Measurements from ENCODE around the gene ARID5B. TPM values are rescaled to one million over a fixed set of nuclear protein-coding genes. Genes with fewer than 3 reads are reported as not detected.

The ARID5B gene
- total and polyA plus RNA-seq, 2 experiments from 2014 or later: 1.3 to 1.6 TPM

DNA sequence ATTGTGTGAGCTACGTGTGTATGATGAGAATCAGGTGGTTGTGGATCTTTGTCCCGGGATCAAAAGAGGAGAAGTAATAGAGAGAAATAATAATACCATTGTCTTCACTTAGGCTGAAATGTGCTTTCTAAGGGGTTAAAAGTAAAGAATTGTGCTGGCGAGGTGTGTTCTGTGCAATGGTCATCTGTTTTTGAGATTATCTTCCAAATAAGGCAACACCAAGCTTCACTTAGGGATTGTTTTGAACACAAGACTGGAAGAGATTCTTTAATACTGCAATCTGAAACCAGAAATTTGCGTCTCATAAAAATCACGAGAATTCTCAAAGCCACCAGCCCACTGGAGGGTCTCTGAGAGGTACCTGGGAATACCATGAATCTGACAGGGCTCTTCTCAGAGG lies 84.2 kb downstream of the ARID5B start:
- no peaks in the 10 kb centered on the region; the same call in 1 of the 2 replicates for H3K9me2 ChIP-seq (ENCODE audit: insufficient read depth)
- peak overlapping the region; percentile 70; the same call in 1 of the 2 replicates for H3K27ac ChIP-seq (ENCODE audit: low read depth)
- no peak for TF ChIP-seq NANOG (IDR thresholded peaks at IDR 0.05; ENCODE audit: borderline replicate concordance)
- TF ChIP-seq, protein P1, sequence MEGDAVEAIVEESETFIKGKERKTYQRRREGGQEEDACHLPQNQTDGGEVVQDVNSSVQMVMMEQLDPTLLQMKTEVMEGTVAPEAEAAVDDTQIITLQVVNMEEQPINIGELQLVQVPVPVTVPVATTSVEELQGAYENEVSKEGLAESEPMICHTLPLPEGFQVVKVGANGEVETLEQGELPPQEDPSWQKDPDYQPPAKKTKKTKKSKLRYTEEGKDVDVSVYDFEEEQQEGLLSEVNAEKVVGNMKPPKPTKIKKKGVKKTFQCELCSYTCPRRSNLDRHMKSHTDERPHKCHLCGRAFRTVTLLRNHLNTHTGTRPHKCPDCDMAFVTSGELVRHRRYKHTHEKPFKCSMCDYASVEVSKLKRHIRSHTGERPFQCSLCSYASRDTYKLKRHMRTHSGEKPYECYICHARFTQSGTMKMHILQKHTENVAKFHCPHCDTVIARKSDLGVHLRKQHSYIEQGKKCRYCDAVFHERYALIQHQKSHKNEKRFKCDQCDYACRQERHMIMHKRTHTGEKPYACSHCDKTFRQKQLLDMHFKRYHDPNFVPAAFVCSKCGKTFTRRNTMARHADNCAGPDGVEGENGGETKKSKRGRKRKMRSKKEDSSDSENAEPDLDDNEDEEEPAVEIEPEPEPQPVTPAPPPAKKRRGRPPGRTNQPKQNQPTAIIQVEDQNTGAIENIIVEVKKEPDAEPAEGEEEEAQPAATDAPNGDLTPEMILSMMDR (conservative IDR thresholded peaks at IDR 0.05; ENCODE audit: low read depth in 2 of 2): no peak
- TF ChIP-seq, protein P2, sequence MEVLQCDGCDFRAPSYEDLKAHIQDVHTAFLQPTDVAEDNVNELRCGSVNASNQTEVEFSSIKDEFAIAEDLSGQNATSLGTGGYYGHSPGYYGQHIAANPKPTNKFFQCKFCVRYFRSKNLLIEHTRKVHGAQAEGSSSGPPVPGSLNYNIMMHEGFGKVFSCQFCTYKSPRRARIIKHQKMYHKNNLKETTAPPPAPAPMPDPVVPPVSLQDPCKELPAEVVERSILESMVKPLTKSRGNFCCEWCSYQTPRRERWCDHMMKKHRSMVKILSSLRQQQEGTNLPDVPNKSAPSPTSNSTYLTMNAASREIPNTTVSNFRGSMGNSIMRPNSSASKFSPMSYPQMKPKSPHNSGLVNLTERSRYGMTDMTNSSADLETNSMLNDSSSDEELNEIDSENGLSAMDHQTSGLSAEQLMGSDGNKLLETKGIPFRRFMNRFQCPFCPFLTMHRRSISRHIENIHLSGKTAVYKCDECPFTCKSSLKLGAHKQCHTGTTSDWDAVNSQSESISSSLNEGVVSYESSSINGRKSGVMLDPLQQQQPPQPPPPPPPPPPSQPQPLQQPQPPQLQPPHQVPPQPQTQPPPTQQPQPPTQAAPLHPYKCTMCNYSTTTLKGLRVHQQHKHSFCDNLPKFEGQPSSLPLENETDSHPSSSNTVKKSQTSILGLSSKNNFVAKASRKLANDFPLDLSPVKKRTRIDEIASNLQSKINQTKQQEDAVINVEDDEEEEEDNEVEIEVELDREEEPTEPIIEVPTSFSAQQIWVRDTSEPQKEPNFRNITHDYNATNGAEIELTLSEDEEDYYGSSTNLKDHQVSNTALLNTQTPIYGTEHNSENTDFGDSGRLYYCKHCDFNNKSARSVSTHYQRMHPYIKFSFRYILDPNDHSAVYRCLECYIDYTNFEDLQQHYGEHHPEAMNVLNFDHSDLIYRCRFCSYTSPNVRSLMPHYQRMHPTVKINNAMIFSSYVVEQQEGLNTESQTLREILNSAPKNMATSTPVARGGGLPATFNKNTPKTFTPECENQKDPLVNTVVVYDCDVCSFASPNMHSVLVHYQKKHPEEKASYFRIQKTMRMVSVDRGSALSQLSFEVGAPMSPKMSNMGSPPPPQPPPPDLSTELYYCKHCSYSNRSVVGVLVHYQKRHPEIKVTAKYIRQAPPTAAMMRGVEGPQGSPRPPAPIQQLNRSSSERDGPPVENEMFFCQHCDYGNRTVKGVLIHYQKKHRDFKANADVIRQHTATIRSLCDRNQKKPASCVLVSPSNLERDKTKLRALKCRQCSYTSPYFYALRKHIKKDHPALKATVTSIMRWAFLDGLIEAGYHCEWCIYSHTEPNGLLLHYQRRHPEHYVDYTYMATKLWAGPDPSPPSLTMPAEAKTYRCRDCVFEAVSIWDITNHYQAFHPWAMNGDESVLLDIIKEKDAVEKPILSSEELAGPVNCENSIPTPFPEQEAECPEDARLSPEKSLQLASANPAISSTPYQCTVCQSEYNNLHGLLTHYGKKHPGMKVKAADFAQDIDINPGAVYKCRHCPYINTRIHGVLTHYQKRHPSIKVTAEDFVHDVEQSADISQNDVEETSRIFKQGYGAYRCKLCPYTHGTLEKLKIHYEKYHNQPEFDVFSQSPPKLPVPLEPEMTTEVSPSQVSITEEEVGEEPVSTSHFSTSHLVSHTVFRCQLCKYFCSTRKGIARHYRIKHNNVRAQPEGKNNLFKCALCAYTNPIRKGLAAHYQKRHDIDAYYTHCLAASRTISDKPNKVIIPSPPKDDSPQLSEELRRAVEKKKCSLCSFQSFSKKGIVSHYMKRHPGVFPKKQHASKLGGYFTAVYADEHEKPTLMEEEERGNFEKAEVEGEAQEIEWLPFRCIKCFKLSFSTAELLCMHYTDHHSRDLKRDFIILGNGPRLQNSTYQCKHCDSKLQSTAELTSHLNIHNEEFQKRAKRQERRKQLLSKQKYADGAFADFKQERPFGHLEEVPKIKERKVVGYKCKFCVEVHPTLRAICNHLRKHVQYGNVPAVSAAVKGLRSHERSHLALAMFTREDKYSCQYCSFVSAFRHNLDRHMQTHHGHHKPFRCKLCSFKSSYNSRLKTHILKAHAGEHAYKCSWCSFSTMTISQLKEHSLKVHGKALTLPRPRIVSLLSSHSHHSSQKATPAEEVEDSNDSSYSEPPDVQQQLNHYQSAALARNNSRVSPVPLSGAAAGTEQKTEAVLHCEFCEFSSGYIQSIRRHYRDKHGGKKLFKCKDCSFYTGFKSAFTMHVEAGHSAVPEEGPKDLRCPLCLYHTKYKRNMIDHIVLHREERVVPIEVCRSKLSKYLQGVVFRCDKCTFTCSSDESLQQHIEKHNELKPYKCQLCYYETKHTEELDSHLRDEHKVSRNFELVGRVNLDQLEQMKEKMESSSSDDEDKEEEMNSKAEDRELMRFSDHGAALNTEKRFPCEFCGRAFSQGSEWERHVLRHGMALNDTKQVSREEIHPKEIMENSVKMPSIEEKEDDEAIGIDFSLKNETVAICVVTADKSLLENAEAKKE (CRISPR knock-in tag; IDR thresholded peaks at IDR 0.05): no peak
- TF ChIP-seq CREB1 (CRISPR knock-in tag; IDR thresholded peaks at IDR 0.05; ENCODE audit: low read depth): no peak
- TF ChIP-seq STAT1 (IDR thresholded peaks at IDR 0.05; ENCODE audit: unreplicated experiment): no peak
- no peak for TF ChIP-seq ZNF114 (CRISPR knock-in tag; IDR thresholded peaks at IDR 0.05)
- no peak for TF ChIP-seq ZNF331 (CRISPR knock-in tag; IDR thresholded peaks at IDR 0.05; ENCODE audit: low read depth)
- no peak for TF ChIP-seq JUNB (IDR thresholded peaks at IDR 0.05; ENCODE audit: unreplicated experiment)
- TF ChIP-seq, protein P3, sequence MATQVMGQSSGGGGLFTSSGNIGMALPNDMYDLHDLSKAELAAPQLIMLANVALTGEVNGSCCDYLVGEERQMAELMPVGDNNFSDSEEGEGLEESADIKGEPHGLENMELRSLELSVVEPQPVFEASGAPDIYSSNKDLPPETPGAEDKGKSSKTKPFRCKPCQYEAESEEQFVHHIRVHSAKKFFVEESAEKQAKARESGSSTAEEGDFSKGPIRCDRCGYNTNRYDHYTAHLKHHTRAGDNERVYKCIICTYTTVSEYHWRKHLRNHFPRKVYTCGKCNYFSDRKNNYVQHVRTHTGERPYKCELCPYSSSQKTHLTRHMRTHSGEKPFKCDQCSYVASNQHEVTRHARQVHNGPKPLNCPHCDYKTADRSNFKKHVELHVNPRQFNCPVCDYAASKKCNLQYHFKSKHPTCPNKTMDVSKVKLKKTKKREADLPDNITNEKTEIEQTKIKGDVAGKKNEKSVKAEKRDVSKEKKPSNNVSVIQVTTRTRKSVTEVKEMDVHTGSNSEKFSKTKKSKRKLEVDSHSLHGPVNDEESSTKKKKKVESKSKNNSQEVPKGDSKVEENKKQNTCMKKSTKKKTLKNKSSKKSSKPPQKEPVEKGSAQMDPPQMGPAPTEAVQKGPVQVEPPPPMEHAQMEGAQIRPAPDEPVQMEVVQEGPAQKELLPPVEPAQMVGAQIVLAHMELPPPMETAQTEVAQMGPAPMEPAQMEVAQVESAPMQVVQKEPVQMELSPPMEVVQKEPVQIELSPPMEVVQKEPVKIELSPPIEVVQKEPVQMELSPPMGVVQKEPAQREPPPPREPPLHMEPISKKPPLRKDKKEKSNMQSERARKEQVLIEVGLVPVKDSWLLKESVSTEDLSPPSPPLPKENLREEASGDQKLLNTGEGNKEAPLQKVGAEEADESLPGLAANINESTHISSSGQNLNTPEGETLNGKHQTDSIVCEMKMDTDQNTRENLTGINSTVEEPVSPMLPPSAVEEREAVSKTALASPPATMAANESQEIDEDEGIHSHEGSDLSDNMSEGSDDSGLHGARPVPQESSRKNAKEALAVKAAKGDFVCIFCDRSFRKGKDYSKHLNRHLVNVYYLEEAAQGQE (IDR thresholded peaks at IDR 0.05; ENCODE audit: unreplicated experiment): no peak
- no peak for TF ChIP-seq POLR2AphosphoS5 (IDR thresholded peaks at IDR 0.05; ENCODE audit: low read depth)
- TF ChIP-seq EZH2phosphoT487 (IDR thresholded peaks at IDR 0.05; ENCODE audit: unreplicated experiment): no peak
- no peak for TF ChIP-seq EZH2 (IDR thresholded peaks at IDR 0.05; ENCODE audit: low read depth, unreplicated experiment)
- TF ChIP-seq, protein P4, sequence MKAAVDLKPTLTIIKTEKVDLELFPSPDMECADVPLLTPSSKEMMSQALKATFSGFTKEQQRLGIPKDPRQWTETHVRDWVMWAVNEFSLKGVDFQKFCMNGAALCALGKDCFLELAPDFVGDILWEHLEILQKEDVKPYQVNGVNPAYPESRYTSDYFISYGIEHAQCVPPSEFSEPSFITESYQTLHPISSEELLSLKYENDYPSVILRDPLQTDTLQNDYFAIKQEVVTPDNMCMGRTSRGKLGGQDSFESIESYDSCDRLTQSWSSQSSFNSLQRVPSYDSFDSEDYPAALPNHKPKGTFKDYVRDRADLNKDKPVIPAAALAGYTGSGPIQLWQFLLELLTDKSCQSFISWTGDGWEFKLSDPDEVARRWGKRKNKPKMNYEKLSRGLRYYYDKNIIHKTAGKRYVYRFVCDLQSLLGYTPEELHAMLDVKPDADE (IDR thresholded peaks at IDR 0.05): no peak
- H3K27me3 Mint-ChIP-seq (ENCODE audit: insufficient read depth, low read depth, poor library complexity): peaks cover 2% of the 10 kb centered on the region
- peak overlapping the region; percentile 79 for H3K4me2 ChIP-seq
- DNase-seq (ENCODE audit: low spot score) (no peak), ATAC-seq (no peak)
- H3K4me1 ChIP-seq (ENCODE audit: insufficient read depth): peaks cover 38% of the 10 kb centered on the region
- H3K9me3 Mint-ChIP-seq: no peaks in the 10 kb centered on the region
- no peaks in the 10 kb centered on the region for H3K27me3 ChIP-seq (ENCODE audit: insufficient read depth)
- H2AFZ ChIP-seq: no peak overlapping the region
- peak overlapping the region; percentile 33; the same call in 1 of the 2 replicates for H3K27ac Mint-ChIP-seq
- peaks cover 40% of the 10 kb centered on the region for H3K4me1 Mint-ChIP-seq
- no peak overlapping the region for H3K4me3 Mint-ChIP-seq
- no peaks in the 10 kb centered on the region for H3F3A ChIP-seq (replicated peaks; ENCODE audit: low read depth)
- no peak overlapping the region for H3K4me3 ChIP-seq
- H3K36me3 ChIP-seq (ENCODE audit: insufficient read depth): no peaks in the 10 kb centered on the region
- no peaks in the 10 kb centered on the region for H4K20me1 ChIP-seq (replicated peaks; ENCODE audit: insufficient read depth)
- H3K36me3 Mint-ChIP-seq (ENCODE audit: low read depth): no peaks in the 10 kb centered on the region
- no peaks in the 10 kb centered on the region for H3K79me2 ChIP-seq (replicated peaks; ENCODE audit: insufficient read depth)

All from GM23338 (cell line).